Suprapubic skin (tissue), 4 donors: Measurements from ENCODE around the gene INKA1. TPM values are rescaled to one million over a fixed set of nuclear protein-coding genes. Genes with fewer than 3 reads are reported as not detected.

Source experiments
- DNase-seq, 2 donors: peaks; one replicate each; pipeline ENCODE4 v3.0.0-alpha.2; 2019; ENCODE audit warnings: low spot score in 2 of 2
- H3K27ac ChIP-seq: fragments of 200-600 bp; sonication (generic); one replicate; pipeline ENCODE4 v1.5.1; 2019
- H3K27me3 ChIP-seq: fragments of 200-600 bp; sonication (generic); one replicate; pipeline ENCODE4 v1.5.1; 2019
- H3K36me3 ChIP-seq: fragments of 200-600 bp; sonication (generic); one replicate; pipeline ENCODE4 v1.5.1; 2019
- H3K4me1 ChIP-seq: fragments of 200-600 bp; sonication (generic); one replicate; pipeline ENCODE4 v1.5.1; 2019
- H3K4me3 ChIP-seq: fragments of 200-600 bp; sonication (generic); one replicate; pipeline ENCODE4 v1.5.1; 2019; ENCODE audit warnings: mild to moderate bottlenecking
- H3K9me3 ChIP-seq: fragments of 200-600 bp; sonication (generic); one replicate; pipeline ENCODE4 v1.5.1; 2019
- EP300 ChIP-seq: sonication (generic); formaldehyde crosslinking; IDR thresholded peaks from one replicate; pipeline ENCODE4 v1.6.1; 2017; ENCODE audit warnings: antibody characterized with exemption
- POLR2A ChIP-seq, 2 donors: fragments of 450-650 bp; IDR thresholded peaks; one replicate each; pipeline ENCODE4 v1.6.1; 2017; ENCODE audit warnings: antibody characterized with exemption in 2 of 2, mild to moderate bottlenecking in 2 of 2, moderate library complexity in 2 of 2
- POLR2AphosphoS5 ChIP-seq, 3 donors: sonication (generic); formaldehyde crosslinking; IDR thresholded peaks; one replicate each; pipeline ENCODE4 v1.6.1; 2017; ENCODE audit warnings: antibody characterized with exemption in 3 of 3
- WGBS: methylation state at CpG from one replicate; pipeline ENCODE4 v1.1.5; 2018; 5-methylcytosine and 5-hydroxymethylcytosine counted together
- total RNA-seq, 4 donors: library from RNA; depleted of rRNA; stranded (reverse); fragments of >200 nt; gene quantifications; one replicate each; pipeline ENCODE4 v1.1.0, GENCODE V29; 2016
- TF ChIP-seq, protein P1 (sequence below), 2 donors: fragments of 200-600 bp in 1 of 2; fragments of 450-650 bp in 1 of 2; sonication (generic) in 1 of 2; IDR thresholded peaks; one replicate each; pipeline ENCODE4 v1.5.1; 2016 to 2019; ENCODE audit warnings: antibody characterized with exemption in 2 of 2, mild to moderate bottlenecking in 1 of 2, moderate library complexity in 1 of 2

INKA1 gene
- total RNA-seq, 4 donors from 2014 or later: 30.9 to 48.1 (median 36.2) TPM

DNA sequence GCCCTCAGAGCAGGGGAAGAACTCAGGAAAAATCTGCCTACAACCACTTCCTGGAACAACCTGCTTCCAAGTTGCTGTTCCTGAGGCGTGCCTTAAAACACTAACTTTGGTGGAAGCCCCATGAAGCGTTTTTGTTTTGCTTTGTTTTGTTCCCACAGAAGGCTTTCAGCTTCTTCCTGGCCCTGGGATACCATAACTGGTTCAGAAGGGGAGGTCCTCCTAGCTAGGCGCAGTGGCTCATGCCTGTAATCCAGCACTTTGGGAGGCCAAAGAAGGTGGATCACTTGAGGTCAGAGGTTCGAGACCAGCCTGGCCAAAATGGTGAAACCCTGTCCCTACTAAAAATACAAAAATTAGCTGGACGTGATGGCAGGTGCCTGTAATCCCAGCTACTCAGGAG is 15.5 kb upstream of the INKA1 start:
- Histone ChIP-seq H3K36me3 (peaks cover 3% of the 10 kb centered on the region), H3K4me3 (no peak overlapping the region), H3K27ac (peak overlapping the region; percentile 98), H3K9me3 (no peaks in the 10 kb centered on the region), H3K4me1 (peaks cover 33% of the 10 kb centered on the region), H3K27me3 (no peaks in the 10 kb centered on the region)
- TF ChIP-seq POLR2AphosphoS5 (IDR thresholded peaks at IDR 0.05): no peak
- TF ChIP-seq EP300: no peak
- TF ChIP-seq POLR2A (IDR thresholded peaks at IDR 0.05): no peak
- TF ChIP-seq, protein P1, sequence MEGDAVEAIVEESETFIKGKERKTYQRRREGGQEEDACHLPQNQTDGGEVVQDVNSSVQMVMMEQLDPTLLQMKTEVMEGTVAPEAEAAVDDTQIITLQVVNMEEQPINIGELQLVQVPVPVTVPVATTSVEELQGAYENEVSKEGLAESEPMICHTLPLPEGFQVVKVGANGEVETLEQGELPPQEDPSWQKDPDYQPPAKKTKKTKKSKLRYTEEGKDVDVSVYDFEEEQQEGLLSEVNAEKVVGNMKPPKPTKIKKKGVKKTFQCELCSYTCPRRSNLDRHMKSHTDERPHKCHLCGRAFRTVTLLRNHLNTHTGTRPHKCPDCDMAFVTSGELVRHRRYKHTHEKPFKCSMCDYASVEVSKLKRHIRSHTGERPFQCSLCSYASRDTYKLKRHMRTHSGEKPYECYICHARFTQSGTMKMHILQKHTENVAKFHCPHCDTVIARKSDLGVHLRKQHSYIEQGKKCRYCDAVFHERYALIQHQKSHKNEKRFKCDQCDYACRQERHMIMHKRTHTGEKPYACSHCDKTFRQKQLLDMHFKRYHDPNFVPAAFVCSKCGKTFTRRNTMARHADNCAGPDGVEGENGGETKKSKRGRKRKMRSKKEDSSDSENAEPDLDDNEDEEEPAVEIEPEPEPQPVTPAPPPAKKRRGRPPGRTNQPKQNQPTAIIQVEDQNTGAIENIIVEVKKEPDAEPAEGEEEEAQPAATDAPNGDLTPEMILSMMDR (IDR thresholded peaks at IDR 0.05): no peak
- DNase-seq: peak in 1 of 2 donors; percentile 37
- WGBS: 86% methylated on average over 5 of the region's 5 CpGs

DNA sequence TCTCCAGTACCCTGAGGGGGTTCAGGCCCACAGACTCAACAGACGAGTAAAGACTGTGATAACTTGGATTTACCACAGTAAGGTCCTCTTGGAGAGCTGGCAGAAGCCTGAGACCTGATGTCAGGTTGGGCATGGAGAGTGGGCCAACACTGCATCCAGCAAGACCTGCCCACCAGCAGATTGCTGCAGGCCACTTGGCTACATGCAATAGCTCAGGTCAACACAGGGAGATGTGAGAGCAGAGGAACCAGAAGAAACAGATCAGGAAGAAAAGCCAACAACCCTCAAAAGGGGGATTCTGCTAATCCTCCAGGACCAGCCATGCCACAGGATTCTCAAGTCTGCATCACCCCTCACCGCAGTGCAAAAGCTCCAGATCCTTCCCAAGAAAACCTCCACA is 15.0 kb upstream of the INKA1 start:
- Histone ChIP-seq H3K9me3 (no peaks in the 10 kb centered on the region), H3K36me3 (peaks cover 3% of the 10 kb centered on the region), H3K27me3 (no peaks in the 10 kb centered on the region), H3K27ac (no peak overlapping the region), H3K4me3 (no peak overlapping the region), H3K4me1 (peaks cover 31% of the 10 kb centered on the region)
- DNase-seq: no peak
- TF ChIP-seq, protein P1 (IDR thresholded peaks at IDR 0.05): no peak
- WGBS: 89% methylated on average over 2 of the region's 2 CpGs

DNA sequence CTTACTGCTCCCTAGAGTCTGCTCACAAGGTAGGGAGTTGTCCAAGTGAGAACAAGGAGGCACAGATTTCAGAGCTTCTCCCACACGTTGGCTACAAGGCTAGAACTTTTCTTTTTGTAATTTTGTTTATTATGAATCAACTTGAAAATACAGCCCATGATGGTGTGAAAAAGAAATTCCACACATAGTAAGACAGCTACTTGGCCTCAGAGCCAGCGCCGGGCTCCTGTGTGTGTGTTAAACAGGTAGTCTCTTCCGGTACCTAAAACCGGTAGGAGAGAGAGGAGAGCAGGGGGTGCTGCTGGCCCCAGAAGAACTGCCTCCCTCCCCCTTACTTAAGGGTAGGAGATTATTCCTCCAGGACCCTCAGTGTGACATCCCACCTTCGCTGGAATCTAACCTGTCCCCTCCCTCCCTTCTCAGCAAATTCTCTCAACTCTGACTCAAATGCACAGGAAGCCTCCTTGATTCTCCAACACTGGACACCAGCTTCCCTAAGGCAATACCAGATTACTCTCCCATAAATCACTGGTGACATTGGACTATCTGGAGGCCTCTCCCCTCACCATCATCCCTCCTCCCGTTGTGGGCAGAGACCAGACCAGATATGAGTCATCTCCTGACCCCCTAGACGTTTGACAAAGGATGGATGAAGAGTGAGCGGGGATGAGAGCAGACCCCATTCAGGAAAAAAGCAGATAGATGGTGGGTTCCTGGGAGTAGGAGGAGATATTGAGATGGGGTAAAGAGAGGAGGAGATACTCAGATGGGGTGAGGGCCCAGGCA is 12.2 kb upstream of the INKA1 start:
- 65% methylated on average over 9 of the region's 9 CpGs for WGBS
- DNase-seq: no peak
- no peak for TF ChIP-seq EP300
- no peak for TF ChIP-seq POLR2AphosphoS5 (IDR thresholded peaks at IDR 0.05)
- no peak for TF ChIP-seq POLR2A (IDR thresholded peaks at IDR 0.05)
- TF ChIP-seq, protein P1 (IDR thresholded peaks at IDR 0.05): no peak
- H3K36me3 ChIP-seq: no peaks in the 10 kb centered on the region
- H3K4me1 ChIP-seq: peaks cover 15% of the 10 kb centered on the region
- H3K27me3 ChIP-seq: no peaks in the 10 kb centered on the region
- H3K9me3 ChIP-seq: no peaks in the 10 kb centered on the region
- H3K27ac ChIP-seq: no peak overlapping the region
- H3K4me3 ChIP-seq: no peak overlapping the region

DNA sequence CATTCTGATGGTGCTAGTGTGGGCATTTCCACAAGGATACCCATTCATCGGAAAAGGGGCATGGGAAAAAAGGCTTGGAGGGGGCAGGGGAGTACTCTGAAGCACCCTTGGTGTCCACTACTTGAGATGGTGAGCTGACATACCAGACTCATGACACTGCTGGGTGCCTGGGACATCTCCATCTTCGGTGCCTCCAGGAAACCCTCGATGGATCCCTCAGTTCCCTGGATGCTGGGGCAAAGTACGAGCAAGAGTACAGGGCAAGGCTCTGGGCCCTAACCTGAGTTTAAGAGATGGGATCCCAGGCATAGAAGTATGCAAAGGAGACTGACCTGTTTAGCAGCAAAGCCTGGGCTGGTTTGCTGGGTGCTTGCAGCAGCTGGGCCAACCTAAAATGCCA is 11.5 kb upstream of the INKA1 start:
- H3K36me3 ChIP-seq: no peaks in the 10 kb centered on the region
- no peaks in the 10 kb centered on the region for H3K9me3 ChIP-seq
- H3K4me3 ChIP-seq: no peak overlapping the region
- H3K27me3 ChIP-seq: no peaks in the 10 kb centered on the region
- H3K27ac ChIP-seq: no peak overlapping the region
- 92% methylated on average over 4 of the region's 4 CpGs for WGBS
- DNase-seq: peak in 1 of 2 donors; percentile 57
- TF ChIP-seq EP300 (no peak), POLR2A (IDR thresholded peaks at IDR 0.05) (no peak), POLR2AphosphoS5 (IDR thresholded peaks at IDR 0.05) (no peak)
- TF ChIP-seq, protein P1 (IDR thresholded peaks at IDR 0.05): no peak
- peaks cover 15% of the 10 kb centered on the region for H3K4me1 ChIP-seq

DNA sequence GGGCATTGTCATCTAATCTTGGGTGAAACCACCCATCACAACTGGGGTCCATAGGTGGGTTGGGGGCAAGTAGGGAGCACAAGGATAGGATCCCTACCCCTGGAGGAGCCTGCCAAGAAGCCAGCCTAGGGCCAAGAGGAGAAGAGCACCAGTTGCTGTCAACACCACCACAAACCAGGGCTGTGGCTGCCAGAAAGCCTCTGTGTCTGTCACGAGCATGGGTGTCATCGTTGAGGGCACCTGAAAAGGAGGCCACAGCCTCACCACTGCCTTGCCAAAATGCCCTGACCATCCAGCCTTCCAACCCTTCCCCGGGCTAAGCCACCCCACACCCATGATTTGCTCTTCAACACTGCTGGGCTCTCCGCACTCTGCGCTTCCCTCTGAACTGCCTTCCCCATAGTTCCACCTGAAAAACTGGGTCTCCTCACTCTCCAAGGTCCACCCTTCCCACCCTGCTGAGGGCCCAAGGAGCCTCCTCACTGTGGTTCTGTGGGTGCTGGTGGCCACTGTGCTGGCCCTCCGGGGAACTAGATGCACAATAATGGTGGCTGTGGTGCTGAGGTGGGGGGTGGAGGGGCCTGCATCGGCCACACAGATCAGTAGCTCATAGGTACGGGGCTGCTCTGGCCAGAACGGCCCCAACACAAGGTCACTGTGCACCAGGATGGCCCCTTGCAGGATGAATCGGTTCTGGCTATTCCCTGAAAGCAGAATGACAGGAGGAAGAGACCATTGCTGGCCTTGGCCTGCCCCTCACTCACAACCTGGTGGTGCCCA is 10.5 kb upstream of the INKA1 start:
- no peaks in the 10 kb centered on the region for H3K36me3 ChIP-seq
- H3K9me3 ChIP-seq: no peaks in the 10 kb centered on the region
- H3K4me3 ChIP-seq: no peak overlapping the region
- no peak overlapping the region for H3K27ac ChIP-seq
- WGBS: 94% methylated on average over 7 of the region's 10 CpGs
- peaks cover 5% of the 10 kb centered on the region for H3K4me1 ChIP-seq
- DNase-seq: peak in 1 of 2 donors; percentile 47
- no peaks in the 10 kb centered on the region for H3K27me3 ChIP-seq
- TF ChIP-seq, protein P1 (IDR thresholded peaks at IDR 0.05): no peak
- TF ChIP-seq EP300: no peak
- no peak for TF ChIP-seq POLR2AphosphoS5 (IDR thresholded peaks at IDR 0.05)
